SK-N-SH (cell line): ENCODE measurements around the gene MRPS5. TPM values are rescaled to one million over a fixed set of nuclear protein-coding genes. Genes with fewer than 3 reads are reported as not detected.

Experiments used
- CTCF ChIA-PET: fragments of 300-600, 350-600 bp; formaldehyde crosslinking; extraction: SDS; loops from one replicate; lab custom pipeline; 2021; lab: Yijun Ruan, JAX
- POLR2A ChIA-PET: fragments of 350-600 bp; sonication (Branson Sonifier 250); formaldehyde crosslinking; extraction: SDS; loops from one replicate; lab custom pipeline; 2020; ENCODE audit warnings: antibody characterized with exemption, inconsistent platforms; lab: Yijun Ruan, JAX
- DNase-seq: peaks from one replicate; pipeline ENCODE4 v3.0.0; 2012
- H2AFZ ChIP-seq: fragments of 200-600 bp; sonication (generic); 2 replicates; pipeline ENCODE4 v1.8.1; 2016; ENCODE audit warnings: antibody characterized with exemption, mild to moderate bottlenecking, low read depth
- H3F3A ChIP-seq: fragments of 200-600 bp; sonication (generic); replicated peaks from 2 replicates; pipeline ENCODE3; 2016; ENCODE audit warnings: antibody characterized with exemption, mild to moderate bottlenecking; ENCODE audit not compliant: insufficient read depth
- H3K27ac ChIP-seq, 2 experiments: fragments of 200-500 bp in 1 of 2; fragments of 200-600 bp in 1 of 2; sonication (Bioruptor generic) in 1 of 2; sonication (generic), shearing (Covaris generic) in 1 of 2; 2 replicates each; pipeline versions ENCODE4 v1.5.1 to v1.6.1; 2014 to 2016; ENCODE audit warnings: low read depth in 2 of 2, inconsistent platforms in 1 of 2, low read length in 1 of 2, mild to moderate bottlenecking in 1 of 2, mixed read lengths in 1 of 2
- H3K27me3 ChIP-seq: fragments of 200-600 bp; sonication (generic), shearing (Covaris generic); 2 replicates; pipeline ENCODE4 v1.6.1; 2016; ENCODE audit warnings: mixed run types; ENCODE audit not compliant: insufficient read depth
- H3K36me3 ChIP-seq, 2 experiments: fragments of 200-500 bp in 1 of 2; fragments of 200-600 bp in 1 of 2; sonication (Bioruptor generic) in 1 of 2; sonication (generic) in 1 of 2; replicated peaks in 1 of 2; 2 replicates each; pipeline versions ENCODE3 to v1.5.1; 2014 to 2016; ENCODE audit warnings: low read length in 1 of 2, mild to moderate bottlenecking in 1 of 2; ENCODE audit not compliant: insufficient read depth in 2 of 2, control insufficient read depth in 1 of 2
- H3K4me1 ChIP-seq, 2 experiments: fragments of 200-500 bp in 1 of 2; fragments of 200-600 bp in 1 of 2; sonication (Bioruptor generic) in 1 of 2; sonication (generic), shearing (Covaris generic) in 1 of 2; 2 replicates each; pipeline versions ENCODE4 v1.5.1 to v1.6.1; 2014 to 2016; ENCODE audit warnings: low read depth in 1 of 2, low read length in 1 of 2, mixed run types in 1 of 2; ENCODE audit not compliant: insufficient read depth in 2 of 2, control insufficient read depth in 1 of 2
- H3K4me2 ChIP-seq: fragments of 200-600 bp; sonication (generic), shearing (Covaris generic); 2 replicates; pipeline ENCODE4 v1.6.1; 2017; ENCODE audit warnings: mixed run types
- H3K4me3 ChIP-seq, 2 experiments: fragments of 200-500 bp in 1 of 2; fragments of 200-600 bp in 1 of 2; sonication (Bioruptor generic) in 1 of 2; sonication (generic), shearing (Covaris generic) in 1 of 2; 2 replicates each; pipeline versions ENCODE4 v1.5.1 to v1.8.1; 2014 to 2016; ENCODE audit warnings: low read depth in 2 of 2, inconsistent platforms in 1 of 2, low read length in 1 of 2, mild to moderate bottlenecking in 1 of 2, mixed read lengths in 1 of 2, moderate library complexity in 1 of 2
- H3K79me2 ChIP-seq: fragments of 200-600 bp; sonication (generic); 2 replicates; pipeline ENCODE4 v1.8.1; 2017; ENCODE audit warnings: mild to moderate bottlenecking; ENCODE audit not compliant: insufficient read depth
- H3K9ac ChIP-seq: fragments of 200-600 bp; sonication (generic); 2 replicates; pipeline ENCODE4 v1.6.1; 2017; ENCODE audit warnings: mixed run types
- H3K9me2 ChIP-seq: fragments of 200-600 bp; sonication (generic); 2 replicates; pipeline ENCODE4 v1.6.1; 2017; ENCODE audit warnings: mixed run types
- H3K9me3 ChIP-seq: fragments of 200-600 bp; sonication (generic); 2 replicates; pipeline ENCODE4 v1.6.1; 2017; ENCODE audit warnings: mixed run types, mild to moderate bottlenecking, moderate library complexity
- H4K20me1 ChIP-seq: fragments of 200-600 bp; sonication (generic); 2 replicates; pipeline ENCODE4 v1.6.1; 2017; ENCODE audit warnings: mild to moderate bottlenecking, mixed run types; ENCODE audit not compliant: insufficient read depth
- ELF1 ChIP-seq: IDR thresholded peaks from 2 replicates; pipeline ENCODE4 v1.4.0; 2012
- EZH2phosphoT487 ChIP-seq: fragments of 200-600 bp; sonication (generic); IDR thresholded peaks from 2 replicates; pipeline ENCODE4 v1.6.1; 2017; ENCODE audit warnings: low read depth, mixed run types, mild to moderate bottlenecking, antibody characterized with exemption, moderate library complexity, borderline replicate concordance
- GABPA ChIP-seq: IDR thresholded peaks from 2 replicates; pipeline ENCODE4 v1.4.0; 2012; ENCODE audit warnings: low read depth, mild to moderate bottlenecking
- MEF2A ChIP-seq: IDR thresholded peaks from 2 replicates; pipeline ENCODE4 v1.4.0; 2012; ENCODE audit warnings: low read depth, borderline replicate concordance
- MXI1 ChIP-seq: IDR thresholded peaks from 2 replicates; pipeline ENCODE4 v1.6.1; 2012; ENCODE audit warnings: mild to moderate bottlenecking, low read depth, low read length, improper control_type of control experiment
- NRF1 ChIP-seq: IDR thresholded peaks from 2 replicates; pipeline ENCODE4 v1.6.1; 2012; ENCODE audit warnings: low read depth, mild to moderate bottlenecking, low read length
- POLR2AphosphoS5 ChIP-seq: IDR thresholded peaks from 2 replicates; pipeline ENCODE4 v1.6.1; 2012; ENCODE audit warnings: low read depth, low read length
- RCOR1 ChIP-seq: fragments of 150-350 bp; IDR thresholded peaks from 2 replicates; pipeline ENCODE4 v1.6.1; 2017; ENCODE audit warnings: antibody characterized with exemption, low read length
- RXRA ChIP-seq: IDR thresholded peaks from 2 replicates; pipeline ENCODE4 v1.4.0; 2012; ENCODE audit warnings: low read depth, mild to moderate bottlenecking, borderline replicate concordance
- SIN3A ChIP-seq: IDR thresholded peaks from 2 replicates; pipeline ENCODE4 v1.6.1; 2012; ENCODE audit warnings: low read depth, mild to moderate bottlenecking, low read length, moderate library complexity, borderline replicate concordance
- SMC3 ChIP-seq: IDR thresholded peaks from 2 replicates; pipeline ENCODE4 v1.6.1; 2012; ENCODE audit warnings: low read depth, low read length, improper control_type of control experiment
- TAF1 ChIP-seq: IDR thresholded peaks from 2 replicates; pipeline ENCODE4 v1.6.1; 2012; ENCODE audit warnings: low read depth, mild to moderate bottlenecking, low read length, moderate library complexity, borderline replicate concordance
- TCF12 ChIP-seq: IDR thresholded peaks from 2 replicates; pipeline ENCODE4 v1.4.0; 2012
- TEAD4 ChIP-seq: IDR thresholded peaks from 2 replicates; pipeline ENCODE4 v1.4.0; 2012; ENCODE audit warnings: mild to moderate bottlenecking, borderline replicate concordance; ENCODE audit not compliant: insufficient read depth
- YY1 ChIP-seq: IDR thresholded peaks from 2 replicates; pipeline ENCODE4 v1.4.0; 2012; ENCODE audit warnings: low read depth, mild to moderate bottlenecking
- WGBS: methylation state at CpG from one replicate; pipeline ENCODE4 v1.1.6; 2017; ENCODE audit warnings: low lambda C conversion rate; 5-methylcytosine and 5-hydroxymethylcytosine counted together
- polyA plus RNA-seq, 3 experiments: library from polyadenylated mRNA; depleted of rRNA; stranded (reverse); fragments of >200 nt; gene quantifications; 2 replicates each; pipeline ENCODE4 v1.2.3, GENCODE V29; 2012
- TF ChIP-seq, protein P1 (sequence below): fragments of 150-350 bp; IDR thresholded peaks from 2 replicates; pipeline ENCODE4 v1.6.1; 2016; ENCODE audit warnings: mild to moderate bottlenecking, low read depth, low read length
- TF ChIP-seq, protein P2 (sequence below): IDR thresholded peaks from 2 replicates; pipeline ENCODE4 v1.4.0; 2012; ENCODE audit warnings: low read depth, borderline replicate concordance
- TF ChIP-seq, protein P3 (sequence below): fragments of 150-350 bp; IDR thresholded peaks from 2 replicates; pipeline ENCODE4 v1.6.1; 2017; ENCODE audit warnings: antibody characterized with exemption, low read length, low read depth, borderline replicate concordance
- TF ChIP-seq, protein P4 (sequence below): IDR thresholded peaks from 2 replicates; pipeline ENCODE4 v1.4.0; 2012; ENCODE audit warnings: low read depth
- TF ChIP-seq, protein P5 (sequence below): IDR thresholded peaks from 2 replicates; pipeline ENCODE4 v1.4.0; 2012; ENCODE audit warnings: low read depth, borderline replicate concordance

MRPS5 gene
- polyA plus RNA-seq, 1 of the 3 experiments (the other 2 are of a cell fraction), result 32.8 TPM

DNA sequence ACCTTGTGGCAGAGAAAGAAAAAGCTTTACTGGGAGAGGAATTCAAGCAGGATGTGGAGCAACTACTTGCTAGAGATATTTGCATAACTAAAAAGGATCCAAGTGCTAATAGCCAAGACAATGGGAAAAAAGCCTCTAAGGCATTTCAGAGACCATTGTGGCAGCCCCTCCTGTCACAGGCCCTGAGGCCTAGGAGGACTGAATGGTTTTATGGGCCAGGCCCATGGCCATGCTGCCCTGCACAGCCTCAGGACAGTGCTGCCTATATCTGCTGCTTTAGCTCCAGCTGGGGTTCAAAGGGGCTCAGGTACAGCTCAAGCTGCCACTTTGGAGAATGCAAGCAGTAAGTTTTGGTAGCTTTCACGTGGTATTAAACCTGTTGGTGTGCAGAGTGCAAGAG is 17.1 kb upstream of the MRPS5 start:
- POLR2A ChIA-PET, result no interaction called here
- H3K4me1 ChIP-seq, result no peaks in the 10 kb centered on the region
- H3K9ac ChIP-seq, result no peak overlapping the region
- H3K79me2 ChIP-seq, result no peaks in the 10 kb centered on the region
- TF ChIP-seq POLR2AphosphoS5 (no peak), SMC3 (no peak), MXI1 (no peak), RXRA (no peak), MEF2A (no peak), RCOR1 (no peak), ELF1 (no peak)
- TF ChIP-seq, protein P1, sequence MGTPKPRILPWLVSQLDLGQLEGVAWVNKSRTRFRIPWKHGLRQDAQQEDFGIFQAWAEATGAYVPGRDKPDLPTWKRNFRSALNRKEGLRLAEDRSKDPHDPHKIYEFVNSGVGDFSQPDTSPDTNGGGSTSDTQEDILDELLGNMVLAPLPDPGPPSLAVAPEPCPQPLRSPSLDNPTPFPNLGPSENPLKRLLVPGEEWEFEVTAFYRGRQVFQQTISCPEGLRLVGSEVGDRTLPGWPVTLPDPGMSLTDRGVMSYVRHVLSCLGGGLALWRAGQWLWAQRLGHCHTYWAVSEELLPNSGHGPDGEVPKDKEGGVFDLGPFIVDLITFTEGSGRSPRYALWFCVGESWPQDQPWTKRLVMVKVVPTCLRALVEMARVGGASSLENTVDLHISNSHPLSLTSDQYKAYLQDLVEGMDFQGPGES, result no peak
- TF ChIP-seq, all 33 proteins: peak for 0
- Histone ChIP-seq H3K9me2 (no peaks in the 10 kb centered on the region), H2AFZ (no peak overlapping the region), H3K4me2 (no peak overlapping the region), H3K9me3 (peaks cover 7% of the 10 kb centered on the region; the same call in 1 of the 2 replicates), H3K27me3 (no peaks in the 10 kb centered on the region), H3K36me3 (peaks cover 0 to 5% of the 10 kb centered on the region in 2 experiments), H3K4me3 (no peak overlapping the region), H3K27ac (no peak overlapping the region), H3F3A (peaks cover 2% of the 10 kb centered on the region), H4K20me1 (no peaks in the 10 kb centered on the region)
- no peak for DNase-seq
- 0% methylated on average over 1 of the region's 1 CpG for WGBS
- CTCF ChIA-PET, result no interaction called here

DNA sequence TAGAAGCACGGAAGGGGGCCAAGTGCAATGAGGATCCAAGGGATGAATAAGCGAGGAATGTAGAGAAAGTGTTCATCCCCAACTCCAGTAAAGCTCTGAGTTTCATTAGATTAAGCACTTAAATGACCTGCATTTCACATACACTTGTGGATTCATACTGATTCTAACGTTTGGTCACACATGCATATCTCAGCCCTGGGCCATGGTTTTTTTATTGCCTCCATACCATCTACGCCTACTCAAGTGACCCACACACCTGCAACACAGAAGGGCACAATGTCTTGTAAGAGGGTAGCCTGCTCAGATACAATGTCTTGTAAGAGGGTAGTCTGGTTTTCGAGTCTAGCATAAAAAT is 566 bp upstream of the MRPS5 start:
- no peak for TF ChIP-seq EZH2phosphoT487
- TF ChIP-seq, protein P2, sequence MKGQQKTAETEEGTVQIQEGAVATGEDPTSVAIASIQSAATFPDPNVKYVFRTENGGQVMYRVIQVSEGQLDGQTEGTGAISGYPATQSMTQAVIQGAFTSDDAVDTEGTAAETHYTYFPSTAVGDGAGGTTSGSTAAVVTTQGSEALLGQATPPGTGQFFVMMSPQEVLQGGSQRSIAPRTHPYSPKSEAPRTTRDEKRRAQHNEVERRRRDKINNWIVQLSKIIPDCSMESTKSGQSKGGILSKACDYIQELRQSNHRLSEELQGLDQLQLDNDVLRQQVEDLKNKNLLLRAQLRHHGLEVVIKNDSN, result no peak
- no peak for TF ChIP-seq MXI1
- TF ChIP-seq SIN3A, result no peak
- no peak for TF ChIP-seq GABPA
- TF ChIP-seq, protein P3, sequence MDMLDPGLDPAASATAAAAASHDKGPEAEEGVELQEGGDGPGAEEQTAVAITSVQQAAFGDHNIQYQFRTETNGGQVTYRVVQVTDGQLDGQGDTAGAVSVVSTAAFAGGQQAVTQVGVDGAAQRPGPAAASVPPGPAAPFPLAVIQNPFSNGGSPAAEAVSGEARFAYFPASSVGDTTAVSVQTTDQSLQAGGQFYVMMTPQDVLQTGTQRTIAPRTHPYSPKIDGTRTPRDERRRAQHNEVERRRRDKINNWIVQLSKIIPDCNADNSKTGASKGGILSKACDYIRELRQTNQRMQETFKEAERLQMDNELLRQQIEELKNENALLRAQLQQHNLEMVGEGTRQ, result no peak
- no peak for TF ChIP-seq TEAD4
- TF ChIP-seq NRF1, result no peak
- no peak for TF ChIP-seq MEF2A
- no peak for TF ChIP-seq SMC3
- no peak for TF ChIP-seq YY1
- TF ChIP-seq, protein P4, sequence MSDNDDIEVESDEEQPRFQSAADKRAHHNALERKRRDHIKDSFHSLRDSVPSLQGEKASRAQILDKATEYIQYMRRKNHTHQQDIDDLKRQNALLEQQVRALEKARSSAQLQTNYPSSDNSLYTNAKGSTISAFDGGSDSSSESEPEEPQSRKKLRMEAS, result no peak
- TF ChIP-seq ELF1, result no peak
- TF ChIP-seq RCOR1, result no peak
- no peak for TF ChIP-seq TCF12
- TF ChIP-seq POLR2AphosphoS5, result no peak
- TF ChIP-seq, protein P5, sequence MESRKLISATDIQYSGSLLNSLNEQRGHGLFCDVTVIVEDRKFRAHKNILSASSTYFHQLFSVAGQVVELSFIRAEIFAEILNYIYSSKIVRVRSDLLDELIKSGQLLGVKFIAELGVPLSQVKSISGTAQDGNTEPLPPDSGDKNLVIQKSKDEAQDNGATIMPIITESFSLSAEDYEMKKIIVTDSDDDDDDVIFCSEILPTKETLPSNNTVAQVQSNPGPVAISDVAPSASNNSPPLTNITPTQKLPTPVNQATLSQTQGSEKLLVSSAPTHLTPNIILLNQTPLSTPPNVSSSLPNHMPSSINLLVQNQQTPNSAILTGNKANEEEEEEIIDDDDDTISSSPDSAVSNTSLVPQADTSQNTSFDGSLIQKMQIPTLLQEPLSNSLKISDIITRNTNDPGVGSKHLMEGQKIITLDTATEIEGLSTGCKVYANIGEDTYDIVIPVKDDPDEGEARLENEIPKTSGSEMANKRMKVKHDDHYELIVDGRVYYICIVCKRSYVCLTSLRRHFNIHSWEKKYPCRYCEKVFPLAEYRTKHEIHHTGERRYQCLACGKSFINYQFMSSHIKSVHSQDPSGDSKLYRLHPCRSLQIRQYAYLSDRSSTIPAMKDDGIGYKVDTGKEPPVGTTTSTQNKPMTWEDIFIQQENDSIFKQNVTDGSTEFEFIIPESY, result no peak
- no peak for TF ChIP-seq TAF1
- TF ChIP-seq, all 33 proteins: peak for 0
- Histone ChIP-seq H3K9me2 (no peaks in the 10 kb centered on the region), H3K4me1 (peaks cover 0 to 3% of the 10 kb centered on the region in 2 experiments; a peak in 1 of 4 replicates), H3F3A (no peaks in the 10 kb centered on the region), H3K9me3 (no peaks in the 10 kb centered on the region), H3K79me2 (peaks cover 36% of the 10 kb centered on the region), H3K9ac (peak overlapping the region; percentile 97), H2AFZ (peak overlapping the region; percentile 93), H3K27me3 (no peaks in the 10 kb centered on the region), H3K4me2 (peak overlapping the region; percentile 91), H4K20me1 (no peaks in the 10 kb centered on the region), H3K36me3 (peaks cover 3 to 6% of the 10 kb centered on the region in 2 experiments), H3K4me3 (peak overlapping the region; percentile 77 to 96), H3K27ac (peak overlapping the region in 1 of 2 experiments; percentile 94; a peak in 2 of 4 replicates)
- CTCF ChIA-PET, result interaction anchor here (1.1 to 3.1 kb wide), 4 partner anchors 46 to 99 kb away, joined by 3 to 14 read pairs (median 8); no protein-coding TSS in a partner anchor
- no peak for DNase-seq
- 18% methylated on average over 5 of the region's 5 CpGs for WGBS
- POLR2A ChIA-PET, result interaction anchor here (1.6 to 2.7 kb wide), 2 partner anchors 37 to 44 kb away, joined by 8 to 23 read pairs; partner anchors contain the start of genes ZNF2 and ZNF514
